Measurements from ENCODE around the gene CRYZ.

CRYZ gene

DNA sequence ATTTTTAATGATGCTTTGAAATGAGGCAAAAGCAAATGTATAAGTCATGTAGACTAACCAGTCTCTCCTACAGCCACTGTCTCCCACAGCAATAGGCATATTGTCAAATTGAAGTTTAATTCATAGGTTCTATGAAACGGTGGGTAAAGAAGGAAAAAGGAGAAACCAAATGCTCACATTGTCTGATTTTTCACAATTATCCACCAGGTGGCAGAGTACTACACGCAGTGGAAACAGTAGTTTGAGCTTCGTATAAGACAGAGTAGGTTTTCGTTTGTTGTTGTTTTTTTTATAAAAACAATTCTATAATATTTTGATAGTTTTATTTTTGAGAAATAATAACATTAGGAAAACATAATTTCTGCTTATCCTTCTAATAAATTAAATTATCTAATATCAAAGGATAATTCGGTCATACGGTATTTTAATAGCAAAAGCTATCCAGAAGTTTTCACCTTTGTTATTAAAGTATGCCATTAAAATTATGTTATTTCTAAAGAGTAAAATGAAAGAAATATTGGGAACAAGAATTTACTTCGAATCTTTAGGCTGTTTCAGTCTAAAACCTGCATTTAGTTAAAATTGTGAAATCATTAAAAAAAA, 39.2 kb upstream of the CRYZ start:
- Histone ChIP-seq H3K9me2 (replicated peaks; ENCODE audit: control insufficient read depth, low read length) (no peaks in the 10 kb centered on the region), H3K4me2 (ENCODE audit: low read length) (no peak overlapping the region)

DNA sequence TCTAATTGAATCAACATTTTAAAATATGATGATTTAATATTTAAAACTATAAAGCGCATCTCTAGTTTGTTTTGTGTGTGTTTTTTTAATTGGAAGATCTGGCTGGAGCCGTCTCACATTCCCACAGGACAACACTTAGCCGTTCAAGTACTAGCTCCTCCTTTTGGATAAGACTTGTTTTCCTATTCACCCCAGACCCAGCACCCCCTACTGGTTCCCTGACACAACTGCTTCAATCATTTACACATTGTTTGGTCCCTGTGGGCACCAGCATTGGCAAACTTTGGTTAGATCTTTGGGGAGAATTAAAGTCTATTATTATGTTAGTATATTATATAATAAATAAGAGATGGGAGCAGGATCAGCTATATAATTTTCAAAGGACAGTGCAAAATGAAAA, 34.6 kb upstream of the CRYZ start:
- Histone ChIP-seq H3K9me2 (replicated peaks; ENCODE audit: control insufficient read depth, low read length) (no peaks in the 10 kb centered on the region), H3K27ac (ENCODE audit: low read depth, low read length) (no peak overlapping the region), H3K36me3 (ENCODE audit: control insufficient read depth, low read length) (peaks cover 19% of the 10 kb centered on the region), H3F3A (ENCODE audit: control insufficient read depth, insufficient read depth) (0 out of 2 replicates have a peak, but pooled peaks cover 5% of the 10 kb centered on the region), H3K79me2 (ENCODE audit: control insufficient read depth, low read length) (no peaks in the 10 kb centered on the region), H3K4me3 (ENCODE audit: low read length) (no peak overlapping the region), H3K4me2 (ENCODE audit: low read length) (no peak overlapping the region), H3K4me1 (ENCODE audit: control insufficient read depth, low read length) (no peaks in the 10 kb centered on the region), H3K27me3 (ENCODE audit: control insufficient read depth, low read length) (no peaks in the 10 kb centered on the region), H4K20me1 (ENCODE audit: control insufficient read depth, insufficient read depth, low read depth, low read length) (no peaks in the 10 kb centered on the region), H3K9me3 (ENCODE audit: control insufficient read depth, insufficient read depth, low read length) (no peaks in the 10 kb centered on the region)
- TF ChIP-seq, protein P1, sequence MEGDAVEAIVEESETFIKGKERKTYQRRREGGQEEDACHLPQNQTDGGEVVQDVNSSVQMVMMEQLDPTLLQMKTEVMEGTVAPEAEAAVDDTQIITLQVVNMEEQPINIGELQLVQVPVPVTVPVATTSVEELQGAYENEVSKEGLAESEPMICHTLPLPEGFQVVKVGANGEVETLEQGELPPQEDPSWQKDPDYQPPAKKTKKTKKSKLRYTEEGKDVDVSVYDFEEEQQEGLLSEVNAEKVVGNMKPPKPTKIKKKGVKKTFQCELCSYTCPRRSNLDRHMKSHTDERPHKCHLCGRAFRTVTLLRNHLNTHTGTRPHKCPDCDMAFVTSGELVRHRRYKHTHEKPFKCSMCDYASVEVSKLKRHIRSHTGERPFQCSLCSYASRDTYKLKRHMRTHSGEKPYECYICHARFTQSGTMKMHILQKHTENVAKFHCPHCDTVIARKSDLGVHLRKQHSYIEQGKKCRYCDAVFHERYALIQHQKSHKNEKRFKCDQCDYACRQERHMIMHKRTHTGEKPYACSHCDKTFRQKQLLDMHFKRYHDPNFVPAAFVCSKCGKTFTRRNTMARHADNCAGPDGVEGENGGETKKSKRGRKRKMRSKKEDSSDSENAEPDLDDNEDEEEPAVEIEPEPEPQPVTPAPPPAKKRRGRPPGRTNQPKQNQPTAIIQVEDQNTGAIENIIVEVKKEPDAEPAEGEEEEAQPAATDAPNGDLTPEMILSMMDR (IDR thresholded peaks at IDR 0.05; ENCODE audit: low read depth, low read length, poor library complexity, severe bottlenecking), result peak; percentile 42
- no peak for TF ChIP-seq EZH2phosphoT487 (IDR thresholded peaks at IDR 0.05; ENCODE audit: borderline replicate concordance, low read length)

More for the DNA sequence above, 39.2 kb upstream of the CRYZ start:
- Histone ChIP-seq H3K79me2 (ENCODE audit: control insufficient read depth, low read length) (no peaks in the 10 kb centered on the region), H3F3A (ENCODE audit: control insufficient read depth, insufficient read depth) (no peaks in the 10 kb centered on the region), H3K4me1 (ENCODE audit: control insufficient read depth, low read length) (no peaks in the 10 kb centered on the region), H3K36me3 (ENCODE audit: control insufficient read depth, low read length) (no peaks in the 10 kb centered on the region; the same call in 1 of the 2 replicates), H3K27me3 (ENCODE audit: control insufficient read depth, low read length) (no peaks in the 10 kb centered on the region), H4K20me1 (ENCODE audit: control insufficient read depth, insufficient read depth, low read depth, low read length) (no peaks in the 10 kb centered on the region), H3K9me3 (ENCODE audit: control insufficient read depth, insufficient read depth, low read length) (no peaks in the 10 kb centered on the region), H3K4me3 (ENCODE audit: low read length) (no peak overlapping the region), H3K27ac (ENCODE audit: low read depth, low read length) (no peak overlapping the region)
- no peak for TF ChIP-seq EZH2phosphoT487 (IDR thresholded peaks at IDR 0.05; ENCODE audit: borderline replicate concordance, low read length)
- TF ChIP-seq, protein P1 (IDR thresholded peaks at IDR 0.05; ENCODE audit: low read depth, low read length, poor library complexity, severe bottlenecking), result peak; percentile 62

DNA sequence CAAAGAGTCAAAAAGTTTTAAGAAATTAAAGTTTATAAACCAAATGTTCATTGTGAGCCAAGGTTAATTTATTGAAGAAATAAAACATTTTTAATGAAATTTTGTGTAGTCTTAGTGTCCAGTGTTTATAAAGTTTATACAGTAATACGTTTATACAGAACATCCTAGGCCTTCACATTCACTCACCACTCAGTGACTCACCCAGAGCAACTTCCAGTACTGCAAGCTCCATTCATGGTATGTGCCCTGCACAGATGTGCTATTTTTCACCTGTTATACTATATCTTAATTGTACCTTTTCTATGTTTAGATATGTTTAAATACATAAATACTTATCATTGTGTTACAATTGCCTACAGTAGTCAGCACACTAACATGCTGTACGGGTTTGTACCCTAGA, 33.7 kb upstream of the CRYZ start:
- no peaks in the 10 kb centered on the region for H3K9me3 ChIP-seq (ENCODE audit: control insufficient read depth, insufficient read depth, low read length)
- TF ChIP-seq EZH2phosphoT487 (IDR thresholded peaks at IDR 0.05; ENCODE audit: borderline replicate concordance, low read length), result no peak
- TF ChIP-seq, protein P1 (IDR thresholded peaks at IDR 0.05; ENCODE audit: low read depth, low read length, poor library complexity, severe bottlenecking), result no peak
- H3K36me3 ChIP-seq (ENCODE audit: control insufficient read depth, low read length), result peaks cover 28% of the 10 kb centered on the region

More for the DNA sequence above, 33.7 kb upstream of the CRYZ start:
- H4K20me1 ChIP-seq (ENCODE audit: control insufficient read depth, insufficient read depth, low read depth, low read length), result no peaks in the 10 kb centered on the region
- H3K27ac ChIP-seq (ENCODE audit: low read depth, low read length), result no peak overlapping the region
- H3K79me2 ChIP-seq (ENCODE audit: control insufficient read depth, low read length), result no peaks in the 10 kb centered on the region
- no peaks in the 10 kb centered on the region for H3K27me3 ChIP-seq (ENCODE audit: control insufficient read depth, low read length)
- H3K4me3 ChIP-seq (ENCODE audit: low read length), result no peak overlapping the region
- 0 out of 2 replicates have a peak, but pooled peaks cover 5% of the 10 kb centered on the region for H3F3A ChIP-seq (ENCODE audit: control insufficient read depth, insufficient read depth)
- H3K4me2 ChIP-seq (ENCODE audit: low read length), result no peak overlapping the region
- H3K9me2 ChIP-seq (replicated peaks; ENCODE audit: control insufficient read depth, low read length), result no peaks in the 10 kb centered on the region
- no peaks in the 10 kb centered on the region for H3K4me1 ChIP-seq (ENCODE audit: control insufficient read depth, low read length)
